Hepatocyte (in vitro differentiated cells): Measurements from ENCODE around the gene KIF7. TPM values are rescaled to one million over a fixed set of nuclear protein-coding genes. Genes with fewer than 3 reads are reported as not detected.

Experiments
- DNase-seq: peaks from one replicate; pipeline ENCODE4 v3.0.0-alpha.2; 2016; ENCODE audit warnings: low spot score
- H2AFZ ChIP-seq: fragments of 200-600 bp; sonication (generic); 2 replicates; pipeline ENCODE4 v1.6.0; 2016; ENCODE audit warnings: antibody characterized with exemption, mild to moderate bottlenecking
- H3K27ac ChIP-seq: fragments of 200-600 bp; sonication (generic); 2 replicates; pipeline ENCODE4 v1.5.1; 2016; ENCODE audit warnings: mild to moderate bottlenecking
- H3K27me3 ChIP-seq: fragments of 200-600 bp; sonication (generic); 2 replicates; pipeline ENCODE4 v1.6.1; 2016
- H3K36me3 ChIP-seq: fragments of 200-600 bp; sonication (generic); replicated peaks from 2 replicates; pipeline ENCODE4 v1.5.1; 2016; ENCODE audit warnings: low read depth; ENCODE audit not compliant: insufficient read depth
- H3K4me1 ChIP-seq: fragments of 200-600 bp; sonication (generic); 2 replicates; pipeline ENCODE4 v1.5.1; 2016; ENCODE audit warnings: mild to moderate bottlenecking, moderate library complexity; ENCODE audit not compliant: insufficient read depth
- H3K4me2 ChIP-seq: fragments of 200-600 bp; sonication (generic); 2 replicates; pipeline ENCODE4 v1.6.0; 2016
- H3K4me3 ChIP-seq: fragments of 200-600 bp; sonication (generic); 2 replicates; pipeline ENCODE4 v1.5.1; 2016; ENCODE audit warnings: mild to moderate bottlenecking
- H3K79me2 ChIP-seq: fragments of 200-600 bp; sonication (generic); 2 replicates; pipeline ENCODE4 v1.6.0; 2017; ENCODE audit warnings: mild to moderate bottlenecking
- H3K9me2 ChIP-seq: fragments of 200-600 bp; sonication (generic); replicated peaks from 2 replicates; pipeline ENCODE4 v1.6.0; 2017; ENCODE audit warnings: mild to moderate bottlenecking; ENCODE audit not compliant: insufficient read depth
- H3K9me3 ChIP-seq: fragments of 200-600 bp; sonication (generic); 2 replicates; pipeline ENCODE4 v1.5.1; 2016; ENCODE audit warnings: low read depth, mild to moderate bottlenecking
- H4K20me1 ChIP-seq: fragments of 200-600 bp; sonication (generic); 2 replicates; pipeline ENCODE4 v1.6.0; 2016; ENCODE audit warnings: mild to moderate bottlenecking; ENCODE audit not compliant: insufficient read depth, poor library complexity, severe bottlenecking
- CTCF ChIP-seq: fragments of 200-600 bp; sonication (generic); IDR thresholded peaks from 2 replicates; pipeline ENCODE4 v1.5.1; 2016; ENCODE audit warnings: antibody characterized with exemption, mild to moderate bottlenecking; ENCODE audit not compliant: poor library complexity
- EZH2 ChIP-seq: fragments of 200-600 bp; sonication (generic); IDR thresholded peaks from 2 replicates; pipeline ENCODE4 v1.6.1; 2016; ENCODE audit warnings: antibody characterized with exemption, mild to moderate bottlenecking, borderline replicate concordance
- EZH2phosphoT487 ChIP-seq: fragments of 200-600 bp; sonication (generic); IDR thresholded peaks from one replicate; pipeline ENCODE4 v1.6.1; 2018; ENCODE audit warnings: antibody characterized with exemption, mild to moderate bottlenecking, low read depth, moderate library complexity; ENCODE audit not compliant: unreplicated experiment, severe bottlenecking
- WGBS: methylation state at CpG from one replicate; pipeline ENCODE4 v1.1.6; 2016; ENCODE audit warnings: low lambda C conversion rate; ENCODE audit errors: missing lambda C conversion rate; 5-methylcytosine and 5-hydroxymethylcytosine counted together
- polyA plus RNA-seq: library from polyadenylated mRNA; unstranded; fragments of >200 nt; fragmentation: Nextera tagmentation; extraction: Ambion mirVana; gene quantifications from 2 replicates; pipeline ENCODE4 v1.2.1, GENCODE V29; 2016
- total RNA-seq: library from RNA; depleted of rRNA; stranded (reverse); fragments of >200 nt; gene quantifications from 2 replicates; pipeline ENCODE4 v1.2.3, GENCODE V29; 2014

KIF7 gene
- total and polyA plus RNA-seq, 2 experiments from 2014 or later: 3.1 to 5.3 TPM

GRCh38 chr15:89627256-89627970 lies 27.9 kb downstream of the KIF7 start:
- no peak overlapping the region for H2AFZ ChIP-seq
- no peak for DNase-seq
- no peaks in the 10 kb centered on the region for H3K4me1 ChIP-seq
- no peak overlapping the region for H3K27ac ChIP-seq
- H4K20me1 ChIP-seq: no peaks in the 10 kb centered on the region
- 95% methylated on average over 8 of the region's 8 CpGs for WGBS
- no peaks in the 10 kb centered on the region for H3K9me2 ChIP-seq
- no peak overlapping the region for H3K4me2 ChIP-seq
- no peaks in the 10 kb centered on the region for H3K9me3 ChIP-seq
- no peaks in the 10 kb centered on the region for H3K27me3 ChIP-seq
- H3K4me3 ChIP-seq: no peak overlapping the region
- H3K36me3 ChIP-seq: no peaks in the 10 kb centered on the region
- no peak for TF ChIP-seq EZH2
- no peak for TF ChIP-seq CTCF
- TF ChIP-seq EZH2phosphoT487: no peak
- H3K79me2 ChIP-seq: no peaks in the 10 kb centered on the region

DNA sequence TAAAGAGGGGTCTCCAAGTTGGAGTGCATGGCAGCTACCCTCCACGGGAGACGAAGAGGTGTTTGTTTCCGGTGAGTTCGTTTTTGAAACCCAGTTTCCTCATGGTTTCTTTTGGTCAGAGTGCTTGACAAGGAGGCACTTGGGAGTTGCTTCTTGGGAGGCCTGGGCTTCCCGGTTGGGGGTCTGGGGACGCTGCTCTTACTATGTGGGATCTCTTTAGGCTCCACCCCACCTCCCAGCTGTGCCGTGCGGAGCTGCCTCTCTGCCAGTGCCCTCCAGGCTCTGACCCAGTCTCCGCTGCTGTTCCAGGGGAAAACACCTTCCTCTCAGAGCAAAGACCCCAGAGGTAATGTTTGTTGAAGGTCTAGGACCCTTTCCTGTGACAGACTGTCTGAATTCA lies 29.6 kb downstream of the KIF7 start:
- Histone ChIP-seq H3K79me2 (no peaks in the 10 kb centered on the region), H3K4me2 (no peak overlapping the region), H3K9me2 (no peaks in the 10 kb centered on the region), H2AFZ (no peak overlapping the region), H3K9me3 (no peaks in the 10 kb centered on the region), H3K27me3 (no peaks in the 10 kb centered on the region), H4K20me1 (no peaks in the 10 kb centered on the region), H3K36me3 (no peaks in the 10 kb centered on the region), H3K4me1 (no peaks in the 10 kb centered on the region), H3K27ac (no peak overlapping the region), H3K4me3 (no peak overlapping the region)
- WGBS: 97% methylated on average over 9 of the region's 9 CpGs
- TF ChIP-seq CTCF (no peak), EZH2 (no peak), EZH2phosphoT487 (no peak)
- no peak for DNase-seq

GRCh38 chr15:89623165-89623564 lies 32.1 kb downstream of the KIF7 start:
- no peak for DNase-seq

More at GRCh38 chr15:89623165-89623564, 32.1 kb downstream of the KIF7 start:
- Histone ChIP-seq H3K9me3 (no peaks in the 10 kb centered on the region), H3K4me3 (no peak overlapping the region), H3K27ac (no peak overlapping the region), H3K4me1 (no peaks in the 10 kb centered on the region), H3K4me2 (no peak overlapping the region), H4K20me1 (no peaks in the 10 kb centered on the region), H2AFZ (no peak overlapping the region), H3K27me3 (no peaks in the 10 kb centered on the region), H3K79me2 (no peaks in the 10 kb centered on the region), H3K36me3 (no peaks in the 10 kb centered on the region), H3K9me2 (no peaks in the 10 kb centered on the region)
- TF ChIP-seq EZH2phosphoT487 (no peak), CTCF (no peak), EZH2 (no peak)
- 85% methylated on average over 1 of the region's 1 CpG for WGBS
